Measurements from ENCODE around the gene FSTL1.

GRCh38 chr3:120352017-120352416 is 98.8 kb downstream of the FSTL1 start:
- TF ChIP-seq CTCF (IDR thresholded peaks at IDR 0.05; ENCODE audit: insufficient read depth, low read length) (no peak), POLR2AphosphoS5 (IDR thresholded peaks at IDR 0.05; ENCODE audit: low read depth) (no peak)
